Stimulated activated CD4-positive, alpha-beta T cell treated with anti-CD3 and anti-CD28 coated beads, TNF-alpha, amount 100 ng/mL, for 48 hours (primary cell): ENCODE data around the gene MOB4.
"Not testable (repeated sequence)": the region's sequence is repeated elsewhere in the genome, so short reads cannot be mapped to it uniquely, and the experiment has no call there.

Experiments used
- DNase-seq, 3 donors: peaks; one replicate each; pipeline ENCODE4 v3.0.0-alpha.2; 2020; ENCODE audit warnings: low read depth in 3 of 3

Gene MOB4

GRCh38 chr2:197515739-197516392 is at the start of gene MOB4:
Gene MOB4, plus strand, starts transcription at chr2:197516066. Its CDS starts 21 bp downstream, at chr2:197516087.
- peak; percentile 87 to 91 (median 90) for DNase-seq

GRCh38 chr2:197472166-197472565 is 43.7 kb upstream of the MOB4 start:
- DNase-seq: no peak

DNA sequence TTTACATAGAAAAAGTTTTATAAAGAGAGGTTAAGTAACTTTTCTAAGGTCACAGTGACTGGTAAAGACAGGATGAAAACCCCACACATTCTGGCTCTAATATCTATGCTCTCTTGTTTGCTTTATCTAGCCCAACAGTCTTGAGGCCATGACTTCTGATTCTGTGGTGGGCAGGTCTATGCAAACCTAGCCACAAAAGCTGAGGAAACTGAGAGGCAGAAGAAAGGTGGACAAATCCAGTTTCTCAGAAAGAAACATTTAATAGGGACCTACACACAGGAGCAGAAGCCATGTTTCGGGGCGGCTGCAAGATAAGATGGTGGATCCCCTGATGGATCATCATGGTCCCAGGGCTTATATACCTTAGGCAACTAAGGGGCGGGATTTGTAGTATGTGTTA is 38.1 kb upstream of the MOB4 start:
- DNase-seq: no peak

GRCh38 chr2:197480165-197481036 is 35.5 kb upstream of the MOB4 start:
- DNase-seq: no peak

GRCh38 chr2:197484248-197484647 is 31.6 kb upstream of the MOB4 start:
- not testable (repeated sequence) for DNase-seq

GRCh38 chr2:197486175-197486574 is 29.7 kb upstream of the MOB4 start:
- no peak for DNase-seq

- DNase-seq: no peak
Measured at GRCh38 chr2:197487385-197487784, 28.5 kb upstream of the MOB4 start.

- DNase-seq: no peak
Measured at GRCh38 chr2:197495433-197496134, 20.3 kb upstream of the MOB4 start.

GRCh38 chr2:197496695-197497094 is 19.2 kb upstream of the MOB4 start:
- DNase-seq: no peak

DNA sequence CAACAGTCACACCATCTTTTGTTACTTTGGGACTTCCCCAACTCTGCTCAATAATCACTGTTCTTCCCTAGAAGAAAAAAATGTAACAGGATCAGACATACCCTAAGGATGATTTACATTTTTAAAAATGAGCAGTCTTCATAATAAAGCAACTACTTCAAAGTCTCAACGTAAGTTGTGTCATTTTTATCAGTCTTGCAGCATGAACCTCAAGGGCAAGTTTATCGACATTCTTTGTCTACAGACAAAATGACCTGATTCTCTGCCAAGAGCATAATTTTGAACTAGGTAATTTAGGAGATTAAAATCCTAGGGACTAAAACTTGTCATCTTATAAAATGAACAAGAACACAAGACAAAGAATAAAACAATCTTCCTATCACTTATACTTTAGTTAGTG is 18.5 kb upstream of the MOB4 start:
- no peak for DNase-seq

GRCh38 chr2:197498235-197498936 is 17.5 kb upstream of the MOB4 start:
- DNase-seq: no peak

DNA sequence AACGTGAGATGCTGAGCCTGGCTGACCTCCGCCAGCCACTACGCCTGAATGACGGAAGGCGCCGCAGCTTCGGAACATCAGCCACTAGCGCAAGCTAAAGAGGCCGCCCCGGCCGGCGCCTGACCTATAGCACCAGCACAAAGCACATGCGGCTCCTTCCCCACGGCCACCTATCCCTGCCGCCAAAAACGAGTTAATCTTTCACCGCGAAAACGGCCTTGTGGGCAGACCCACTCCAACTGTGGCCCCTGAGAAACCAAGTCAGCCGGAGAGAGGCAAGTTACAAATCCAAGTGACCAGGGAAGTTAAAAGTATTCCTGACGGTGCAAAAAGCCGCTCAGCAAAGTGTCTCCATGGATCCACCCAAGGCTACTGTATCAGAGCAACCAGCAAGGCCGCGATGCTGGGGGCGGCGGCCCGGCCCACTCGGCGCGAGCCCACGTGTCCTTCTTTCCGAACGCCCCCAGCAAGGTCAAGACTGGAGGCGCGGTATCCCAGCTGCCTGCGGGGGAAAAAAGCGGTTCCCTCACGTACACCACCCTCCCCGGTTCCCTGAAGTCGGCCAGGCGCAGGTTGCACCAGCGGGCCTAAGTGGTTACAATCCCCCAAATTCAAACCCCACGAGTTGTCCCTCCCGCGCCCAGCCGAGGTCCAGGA is 16.8 kb upstream of the MOB4 start:
- DNase-seq: peak; percentile 22 to 41 (median 36)

DNA sequence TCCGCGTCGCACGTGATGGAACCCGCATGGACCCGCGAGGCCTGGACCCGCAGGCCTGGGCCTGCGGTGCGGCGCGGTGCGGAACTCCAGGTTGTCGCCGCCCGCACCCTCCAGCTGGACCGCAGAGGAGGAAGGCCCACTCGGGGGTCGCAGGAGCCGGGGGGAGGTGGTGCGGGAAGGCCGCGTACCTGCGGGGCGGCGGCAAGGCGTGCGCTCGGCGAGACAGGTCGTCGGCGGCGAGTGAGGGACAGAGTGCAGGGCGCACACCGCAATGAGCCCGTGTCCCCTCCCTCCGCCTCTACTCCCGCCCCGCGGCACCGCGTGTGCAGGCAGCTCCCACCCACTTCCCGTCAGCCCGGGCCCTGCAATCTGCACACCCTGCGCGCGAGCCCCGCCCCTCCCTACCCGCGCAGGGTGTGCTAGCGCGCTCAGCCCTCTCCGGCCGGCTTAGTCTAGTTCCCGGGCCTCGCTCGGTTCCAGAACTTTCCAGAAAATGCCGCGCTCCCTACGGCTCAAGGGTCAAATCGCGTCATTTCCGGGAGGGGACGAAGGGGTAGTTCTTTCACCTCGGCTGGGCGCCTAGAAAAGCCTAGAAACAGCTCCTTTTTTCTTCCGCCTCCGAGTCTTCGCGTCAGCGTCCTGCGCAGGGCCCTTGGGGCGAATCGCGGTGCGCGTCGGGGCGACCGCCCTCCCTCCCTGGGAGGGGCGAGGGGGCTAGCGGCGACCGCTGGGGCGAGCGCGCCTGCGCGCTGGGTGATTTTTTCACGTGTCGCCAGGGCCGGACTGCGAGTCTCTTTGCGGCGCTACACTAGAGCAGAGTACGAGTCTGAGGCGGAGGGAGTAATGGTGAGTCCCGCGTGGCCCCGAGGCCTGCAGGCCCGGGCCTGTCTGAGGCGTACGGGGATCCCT is 16.0 kb upstream of the MOB4 start, which contains the start of the genes HSPD1 and HSPE1:
HSPD1 (minus strand) TSS at position 247 of the 909 bp plus-strand sequence. CDS start 992 bp downstream, outside the sequence.
HSPE1 (plus strand) TSS at position 786 of the 909 bp plus-strand sequence; CDS start at position 844, 58 bp downstream.
- DNase-seq: peak; percentile 95 to 97 (median 97)

DNA sequence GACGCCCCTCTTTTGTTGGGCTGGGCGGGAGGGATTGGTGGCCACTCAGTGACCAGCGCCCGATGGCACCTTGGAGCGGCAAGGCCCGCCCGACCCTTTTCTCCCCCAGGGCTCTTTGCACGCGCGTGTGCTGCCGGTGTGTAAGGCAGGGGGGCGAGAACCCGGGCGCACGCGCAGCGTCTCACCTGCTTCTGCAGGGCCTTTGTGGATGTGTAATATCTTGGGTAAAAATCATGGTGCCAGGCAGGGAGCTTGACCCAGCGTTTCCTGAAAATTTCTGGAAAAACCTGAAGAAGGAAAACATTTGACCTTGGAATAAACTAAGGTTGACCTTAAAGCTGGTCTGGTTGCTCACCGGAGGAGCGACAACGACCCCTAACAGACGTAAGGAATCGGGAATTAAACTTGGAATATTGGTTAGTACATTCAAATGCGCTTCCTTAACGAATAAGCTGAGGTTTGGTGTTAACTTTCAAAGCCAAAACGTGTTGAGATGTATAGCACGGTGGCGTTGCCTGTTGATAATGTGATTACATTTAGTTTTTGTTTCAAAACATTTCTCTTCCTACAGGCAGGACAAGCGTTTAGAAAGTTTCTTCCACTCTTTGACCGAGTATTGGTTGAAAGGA is 15.2 kb upstream of the MOB4 start:
- peak in 1 of 3 donors; percentile 13 for DNase-seq

DNA sequence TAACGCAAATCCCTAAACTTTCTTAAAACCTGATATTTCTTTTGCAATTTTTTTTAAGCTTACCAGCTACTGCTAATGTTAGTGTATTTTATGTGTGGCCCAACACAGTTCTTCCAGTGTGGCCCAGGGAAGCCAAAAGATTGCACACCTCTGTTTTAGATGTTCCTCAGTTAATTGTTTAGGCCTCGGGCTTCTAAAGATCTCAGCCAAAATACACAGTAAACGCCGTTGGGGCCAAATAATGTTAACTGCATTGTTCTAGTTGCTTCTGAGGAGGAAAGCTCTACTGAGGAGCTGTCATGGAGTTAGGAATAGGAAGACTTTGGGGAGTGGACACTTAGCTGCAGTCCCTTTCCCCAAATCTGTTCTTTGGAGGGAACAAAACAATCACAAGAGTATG is 13.7 kb upstream of the MOB4 start:
- DNase-seq: no peak

DNA sequence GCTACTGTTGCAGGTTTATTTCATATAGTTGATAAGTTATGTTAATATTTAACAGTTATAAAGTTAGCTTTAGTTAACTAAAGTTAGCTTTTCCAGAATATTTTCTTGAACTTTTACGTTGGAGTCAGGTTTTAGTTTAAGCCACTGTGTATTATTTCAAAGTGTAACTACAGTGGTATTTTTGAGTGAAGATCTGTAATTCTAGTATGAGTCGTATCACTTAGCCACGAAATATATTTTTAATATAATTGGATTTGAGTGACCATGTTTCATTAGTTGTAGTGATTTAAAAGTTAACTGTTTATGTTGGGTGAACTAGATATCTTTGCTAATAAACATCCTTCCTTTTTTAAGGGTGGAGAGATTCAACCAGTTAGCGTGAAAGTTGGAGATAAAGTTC is 13.2 kb upstream of the MOB4 start:
- DNase-seq: no peak

DNA sequence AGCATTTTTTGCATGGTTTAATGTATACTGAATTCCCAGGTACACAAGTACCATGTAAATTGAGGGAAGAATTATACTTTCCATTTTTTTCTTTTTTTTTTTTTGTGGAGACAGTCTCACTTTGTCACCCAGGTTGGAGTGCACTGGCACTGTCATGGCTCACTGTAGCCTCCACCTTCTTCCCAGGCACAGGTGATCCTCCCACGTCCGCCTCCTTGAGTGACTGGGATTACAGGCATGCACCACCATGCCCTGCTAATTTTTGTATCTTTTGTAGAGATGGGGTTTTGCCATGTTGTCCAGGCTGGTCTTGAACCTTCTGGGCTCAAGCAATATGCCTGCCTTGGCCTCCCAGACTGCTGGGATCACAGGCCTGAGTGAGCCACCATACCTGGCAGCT is 11.9 kb upstream of the MOB4 start:
- DNase-seq: no peak

- no peak for DNase-seq
Measured at GRCh38 chr2:197504512-197504911, 11.4 kb upstream of the MOB4 start.

DNA sequence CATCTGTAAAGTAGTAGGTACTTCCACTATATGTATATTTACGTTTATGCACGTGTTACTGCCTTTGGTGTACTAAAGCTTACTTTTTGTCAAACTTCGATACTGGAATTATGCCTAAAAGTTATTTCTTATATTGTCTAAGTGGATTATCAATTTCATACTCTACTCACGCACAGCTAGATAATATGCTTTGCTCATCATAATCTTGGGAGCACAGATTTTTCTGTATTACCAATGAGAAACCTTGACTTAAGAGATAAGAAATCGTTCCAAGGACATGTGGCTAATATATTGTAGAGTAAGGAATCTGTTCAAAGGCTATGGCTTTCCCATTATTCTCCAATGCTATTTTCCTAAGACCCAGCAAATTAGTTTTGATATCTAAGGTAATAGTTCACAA is 9.2 kb upstream of the MOB4 start:
- no peak for DNase-seq

GRCh38 chr2:197513915-197514314 is 2.0 kb upstream of the MOB4 start:
- no peak for DNase-seq
